HG03095 (cell line): Measurements from ENCODE around the gene TMEM255B.
"Not testable (repeated sequence)": the region's sequence is repeated elsewhere in the genome, so short reads cannot be mapped to it uniquely, and the experiment has no call there.

Experiments used
- ATAC-seq: cut with Tn5 transposase; IDR thresholded peaks from one replicate; pipeline ENCODE4 v1.9.1; 2021; ENCODE audit warnings: moderate library complexity; ENCODE audit not compliant: unreplicated experiment

TMEM255B gene

DNA sequence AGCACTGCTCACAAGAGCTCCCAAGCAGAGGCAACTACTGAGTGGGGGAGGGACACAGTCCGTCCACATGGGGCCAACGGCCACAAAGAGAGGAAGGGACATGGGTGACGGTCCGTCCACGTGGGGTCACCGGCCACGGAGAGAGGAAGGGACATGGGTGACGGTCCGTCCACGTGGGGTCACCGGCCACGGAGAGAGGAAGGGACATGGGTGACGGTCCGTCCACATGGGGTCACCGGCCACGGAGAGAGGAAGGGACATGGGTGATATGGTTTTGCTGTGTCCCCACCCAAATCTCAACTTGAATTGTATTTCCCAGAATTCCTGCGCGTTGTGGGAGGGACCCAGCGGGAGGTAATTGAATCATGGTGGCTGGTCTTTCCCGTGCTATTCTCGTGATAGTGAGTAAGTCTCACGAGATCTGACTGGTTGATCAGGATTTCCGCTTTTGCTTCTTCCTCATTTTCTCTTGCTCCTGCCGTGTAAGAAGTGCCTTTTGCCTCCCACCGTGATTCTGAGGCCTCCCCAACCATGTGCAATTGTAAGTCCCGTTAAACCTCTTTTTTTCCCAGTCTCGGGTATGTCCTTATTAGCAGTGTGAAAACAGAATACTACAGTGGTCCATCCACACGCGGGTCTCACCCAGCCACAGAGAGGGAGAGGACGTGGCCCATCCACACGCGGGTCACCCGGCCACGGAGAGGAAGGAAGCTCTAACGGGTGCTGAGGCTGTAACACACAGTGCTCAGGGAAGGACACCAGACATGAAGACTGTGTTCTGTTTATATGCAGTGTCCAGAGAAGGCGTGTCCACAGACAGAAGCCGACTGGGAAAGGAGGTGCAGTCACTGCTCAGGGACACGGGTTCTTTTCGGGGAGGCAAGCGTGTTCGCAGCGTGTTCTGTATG is 56.4 kb downstream of the TMEM255B start:
- ATAC-seq: no peak

DNA sequence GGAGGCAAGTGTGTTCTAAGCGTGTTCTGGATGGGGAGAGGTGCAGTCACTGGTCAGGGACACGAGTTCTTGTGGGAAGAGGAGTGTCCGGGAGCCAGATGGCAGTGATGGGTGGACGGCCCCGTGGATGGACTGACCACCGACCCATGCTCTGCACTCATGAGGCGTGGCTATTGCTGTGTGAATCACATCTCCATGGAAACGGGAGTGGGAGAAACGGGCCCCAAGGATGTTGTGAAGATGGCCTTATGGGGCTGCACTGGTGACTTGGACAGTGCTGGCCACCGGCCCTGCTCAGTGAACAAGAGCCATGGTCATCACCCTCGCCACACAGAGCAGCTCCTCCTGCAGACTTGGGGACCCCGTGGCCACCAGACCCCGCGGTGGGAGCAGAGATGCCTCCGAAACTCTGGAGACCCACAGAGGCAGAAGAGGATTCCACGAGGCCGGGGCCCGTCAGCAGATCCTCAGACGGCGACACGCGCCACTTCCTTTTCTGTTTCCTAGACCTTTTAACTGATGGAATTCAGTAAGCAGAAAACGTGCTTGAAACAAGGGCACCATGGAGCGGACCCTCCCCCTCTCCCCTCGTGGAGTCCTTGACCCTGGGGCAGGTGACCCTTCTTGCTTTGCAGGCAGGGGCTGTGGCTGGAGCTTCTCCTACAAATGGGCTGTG is 57.4 kb downstream of the TMEM255B start:
- no peak for ATAC-seq

DNA sequence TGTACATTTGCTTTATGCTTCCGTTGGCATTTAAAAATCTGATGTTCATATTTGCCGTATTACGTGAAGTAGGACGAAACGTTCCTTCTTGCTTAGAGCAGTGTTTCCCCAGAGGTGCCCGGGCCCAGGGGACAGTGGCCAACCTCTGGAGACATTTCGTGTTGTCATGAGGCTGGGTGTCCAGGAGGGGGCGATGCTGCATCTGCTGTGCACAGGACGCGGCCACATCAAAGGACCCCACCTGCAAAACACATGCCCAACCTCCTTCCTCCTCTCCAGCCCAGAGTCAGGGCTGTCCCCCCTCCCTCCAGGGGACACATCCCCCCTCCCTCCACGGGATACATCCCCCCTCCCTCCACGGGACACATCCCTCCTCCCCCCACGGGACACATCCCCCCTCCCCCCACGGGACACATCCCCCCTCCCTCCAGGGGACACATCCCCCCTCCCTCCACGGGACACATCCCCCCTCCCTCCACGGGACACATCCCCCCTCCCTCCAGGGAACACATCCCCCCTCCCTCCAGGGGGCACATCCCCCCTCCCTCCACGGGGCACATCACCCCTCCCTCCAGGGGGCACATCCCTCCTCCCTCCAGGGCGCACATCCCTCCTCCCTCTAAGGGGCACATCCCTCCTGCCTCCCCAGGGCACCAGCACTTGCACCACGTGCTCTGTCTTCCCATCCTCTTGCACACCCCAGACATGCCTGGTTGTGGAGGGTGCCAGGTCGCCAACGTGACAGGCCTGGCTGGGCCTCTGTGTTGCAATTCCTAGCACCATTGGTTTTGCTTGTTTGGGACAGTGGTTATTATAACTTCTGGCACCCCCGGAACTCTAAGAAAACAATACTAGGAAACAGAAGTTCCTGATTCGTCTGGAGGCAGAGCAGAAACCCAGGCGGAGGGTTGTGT is 58.2 kb downstream of the TMEM255B start:
- peak; percentile 45 for ATAC-seq

DNA sequence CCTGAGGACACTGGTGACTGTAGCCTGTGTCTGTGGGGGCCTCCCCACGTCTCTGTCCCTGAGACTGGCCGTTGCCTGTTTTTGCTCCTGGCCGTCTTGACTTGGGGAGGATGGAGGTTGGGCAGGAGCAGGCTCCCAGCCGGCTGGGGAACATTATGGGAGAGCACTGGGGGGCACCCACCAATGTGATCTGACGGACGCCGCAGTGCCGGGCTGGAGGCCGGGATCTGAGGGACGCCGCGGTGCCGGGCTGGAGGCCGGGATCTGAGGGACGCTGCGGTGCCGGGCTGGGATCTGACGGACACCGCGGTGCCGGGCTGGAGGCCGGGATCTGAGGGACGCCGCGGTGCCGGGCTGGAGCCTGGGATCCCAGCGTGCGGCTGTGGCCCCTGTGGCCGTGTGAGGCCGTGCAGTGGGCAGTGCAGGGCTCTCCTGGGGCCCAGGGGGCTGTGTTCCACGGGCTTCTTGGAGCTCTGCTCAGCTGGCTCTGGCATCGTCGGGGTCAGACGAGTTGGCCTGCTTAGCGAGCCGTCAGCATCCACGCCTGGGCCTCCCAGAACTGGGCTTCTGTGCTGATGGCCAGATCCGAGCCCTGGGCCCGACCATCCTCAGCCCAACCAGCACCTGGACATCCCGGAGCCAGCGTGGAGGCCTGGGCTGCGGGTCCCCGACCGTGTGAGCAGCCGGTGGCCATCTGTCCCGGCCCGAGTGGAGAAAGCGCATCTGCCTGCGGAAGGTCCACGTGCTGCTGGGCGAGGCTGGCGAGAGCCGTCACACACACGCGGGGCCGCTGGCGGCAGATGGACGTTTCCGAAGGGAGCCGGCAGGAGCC is 59.0 kb downstream of the TMEM255B start:
- ATAC-seq: no peak

DNA sequence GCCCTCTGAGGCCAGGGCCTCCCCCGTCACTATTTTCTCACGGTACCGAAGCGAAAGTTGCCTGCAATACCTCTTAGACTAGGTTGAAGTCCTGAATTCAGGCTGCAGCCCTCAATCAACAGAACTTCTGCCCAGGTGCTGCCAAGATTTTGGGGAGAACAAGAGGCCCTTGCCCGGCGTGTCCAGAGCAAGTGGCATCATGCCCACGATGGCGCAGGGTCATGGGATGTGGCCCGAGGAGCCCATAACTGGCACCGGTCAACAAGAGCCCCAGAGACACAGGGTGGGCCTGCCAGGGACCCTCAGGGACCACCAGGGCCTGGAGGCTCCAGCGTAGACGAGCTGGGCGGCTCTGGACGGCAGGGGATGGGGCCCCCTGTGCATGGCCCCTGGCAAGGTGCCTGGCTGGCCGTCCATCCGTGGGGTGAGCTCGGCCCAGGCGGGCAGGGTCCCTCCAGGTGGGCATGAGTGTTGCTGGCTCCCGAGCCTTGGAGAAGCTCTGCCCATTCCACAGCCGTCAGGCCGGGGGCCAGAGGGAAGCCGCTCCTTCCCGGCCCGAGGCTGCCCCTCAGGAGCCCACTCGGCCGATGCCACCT is 59.8 kb downstream of the TMEM255B start:
- ATAC-seq: no peak

DNA sequence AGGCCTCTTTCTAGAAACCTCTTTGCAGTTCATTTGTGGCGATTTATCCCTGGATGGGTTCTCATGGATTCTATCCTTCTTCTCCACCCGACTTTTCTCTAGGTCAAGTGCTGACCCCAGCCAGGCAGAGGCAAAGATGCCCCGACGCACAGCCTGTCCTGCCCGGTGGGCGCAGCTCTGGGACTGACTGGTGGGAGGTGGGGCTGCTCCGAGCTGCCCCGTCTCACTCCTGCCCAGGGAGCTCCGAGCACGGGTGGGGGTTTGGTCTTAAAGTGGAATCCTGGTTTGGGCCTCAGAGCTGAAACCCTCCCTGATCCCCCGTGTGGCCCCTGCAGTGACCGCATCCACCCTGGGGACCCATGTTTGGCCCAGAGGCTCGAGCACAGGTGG is 60.3 kb downstream of the TMEM255B start:
- ATAC-seq: no peak

DNA sequence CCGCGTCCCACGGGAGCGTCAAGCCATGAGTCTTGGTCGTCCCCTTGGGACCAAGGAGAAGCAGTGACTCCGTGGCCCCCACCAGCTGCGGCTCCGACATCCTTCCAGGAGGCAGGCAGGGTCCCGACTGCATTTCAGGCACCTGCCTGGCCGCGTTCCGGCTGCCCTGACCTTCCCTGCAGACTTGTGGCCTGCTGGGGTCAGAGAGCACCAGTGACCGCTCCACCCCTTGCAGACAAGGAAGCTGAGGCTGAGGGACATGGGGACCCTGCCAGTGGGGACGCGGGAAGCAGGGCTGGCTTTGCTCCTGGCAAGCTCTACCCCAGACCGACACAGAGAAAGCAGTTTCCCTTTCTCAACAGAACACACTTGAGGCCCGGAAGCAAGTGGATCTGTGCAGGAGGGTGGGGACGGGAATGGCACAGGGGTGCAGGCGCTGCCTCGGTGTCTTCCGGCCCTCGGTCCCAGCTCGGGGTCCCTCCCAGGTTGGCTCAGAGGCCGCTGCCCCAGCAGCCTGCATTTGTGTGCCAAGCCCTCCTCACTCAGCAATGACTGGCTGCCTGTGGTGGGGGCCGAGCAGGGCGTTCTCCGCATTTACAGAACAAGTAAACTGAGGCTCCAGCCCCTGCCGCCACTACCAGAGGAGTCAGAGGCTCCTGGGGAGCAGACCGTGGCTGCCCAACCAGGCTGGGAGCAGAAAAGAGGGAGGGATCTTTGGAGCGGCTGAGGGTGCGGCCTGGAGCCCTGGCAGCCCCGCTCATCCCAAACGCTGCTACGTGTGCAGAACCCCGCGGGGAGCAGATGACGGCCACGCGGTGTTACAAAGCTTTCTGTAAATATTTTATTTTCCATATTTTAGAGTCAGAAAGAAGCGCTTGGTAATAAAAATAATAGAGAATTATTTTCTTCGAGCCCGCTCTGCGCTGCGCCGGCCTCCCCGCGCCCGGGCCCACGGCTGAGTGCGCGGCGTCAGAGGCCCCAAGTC is 61.0 kb downstream of the TMEM255B start:
- no peak for ATAC-seq

DNA sequence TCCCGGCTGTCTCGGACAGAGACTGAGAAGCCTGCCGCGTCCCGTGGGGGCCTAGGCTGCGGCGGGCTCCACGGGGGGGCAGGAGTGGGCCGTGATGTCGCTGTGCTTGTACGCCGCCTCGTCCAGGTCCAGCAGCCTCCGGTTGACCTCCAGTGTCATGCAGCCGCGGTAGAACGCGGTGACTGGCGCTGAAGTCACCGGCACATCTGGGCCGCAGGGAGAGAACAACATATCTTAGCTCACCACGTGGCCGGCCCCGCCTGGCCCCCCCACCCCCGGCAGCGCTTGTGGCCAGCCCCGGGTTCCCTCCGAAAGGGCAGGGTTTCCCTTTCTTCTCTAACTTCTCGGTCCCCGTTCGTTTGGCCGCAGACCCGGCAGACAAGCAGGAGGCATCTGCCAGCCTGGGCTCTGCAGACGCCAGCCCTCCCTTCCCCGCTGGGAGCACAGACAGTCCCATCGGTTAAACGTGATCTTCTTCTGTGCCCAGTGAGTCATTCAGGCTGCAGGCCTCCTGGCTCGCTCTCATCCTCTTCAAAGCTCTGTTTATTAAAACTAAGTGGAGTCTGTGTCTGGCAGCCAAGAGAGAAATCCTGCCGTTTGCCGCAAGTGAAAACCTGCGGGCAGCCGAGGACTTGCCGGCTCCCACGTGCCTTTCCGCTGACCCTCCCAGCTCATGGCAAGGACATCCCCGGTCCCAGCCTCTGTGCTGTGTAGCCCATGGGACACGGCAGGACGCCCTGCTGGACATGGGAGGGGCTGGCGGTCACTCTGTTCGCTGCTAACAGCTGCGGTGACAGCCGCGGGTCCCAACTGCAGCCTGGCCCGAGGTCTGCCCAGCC is 62.0 kb downstream of the TMEM255B start:
- ATAC-seq: no peak

DNA sequence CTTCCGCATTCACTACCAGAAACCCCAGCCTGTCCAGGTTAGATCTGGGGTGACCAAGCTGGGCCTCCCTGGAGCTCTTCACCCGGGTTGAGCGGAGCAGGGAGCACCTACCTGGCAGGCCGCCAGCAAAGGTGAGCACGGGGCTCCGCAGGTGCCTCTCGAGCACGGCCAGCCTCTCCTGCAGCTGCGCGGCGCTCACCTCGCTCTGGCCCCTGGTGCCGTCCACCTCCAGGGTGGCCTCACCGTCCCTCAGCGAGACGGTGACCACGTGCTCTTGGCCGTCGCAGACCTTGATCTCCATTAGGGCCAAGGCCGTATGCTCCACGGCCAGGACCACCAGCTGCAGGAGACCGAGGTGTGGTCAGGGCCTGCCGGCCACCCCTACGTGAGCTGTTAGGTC is 62.8 kb downstream of the TMEM255B start:
- no peak for ATAC-seq

DNA sequence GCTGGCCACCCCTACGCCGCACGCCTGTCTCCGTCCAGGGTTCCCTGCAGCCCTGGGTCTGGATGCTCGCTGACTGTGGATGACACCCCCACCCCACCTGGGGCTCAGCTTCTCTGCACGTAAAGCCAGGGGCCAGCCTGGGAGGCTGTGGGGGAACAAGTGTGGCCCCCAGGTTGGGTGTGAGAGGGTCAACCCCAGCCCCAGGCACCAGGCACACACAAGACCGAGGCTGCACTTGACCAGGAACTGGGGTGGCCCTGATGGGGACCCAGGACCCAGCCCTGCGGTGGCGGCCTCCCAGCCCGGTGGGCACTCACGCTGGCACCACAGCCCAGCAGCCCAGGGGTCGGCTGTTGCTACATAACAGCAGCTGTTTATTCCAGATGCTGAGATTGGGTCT is 63.2 kb downstream of the TMEM255B start:
- ATAC-seq: no peak

DNA sequence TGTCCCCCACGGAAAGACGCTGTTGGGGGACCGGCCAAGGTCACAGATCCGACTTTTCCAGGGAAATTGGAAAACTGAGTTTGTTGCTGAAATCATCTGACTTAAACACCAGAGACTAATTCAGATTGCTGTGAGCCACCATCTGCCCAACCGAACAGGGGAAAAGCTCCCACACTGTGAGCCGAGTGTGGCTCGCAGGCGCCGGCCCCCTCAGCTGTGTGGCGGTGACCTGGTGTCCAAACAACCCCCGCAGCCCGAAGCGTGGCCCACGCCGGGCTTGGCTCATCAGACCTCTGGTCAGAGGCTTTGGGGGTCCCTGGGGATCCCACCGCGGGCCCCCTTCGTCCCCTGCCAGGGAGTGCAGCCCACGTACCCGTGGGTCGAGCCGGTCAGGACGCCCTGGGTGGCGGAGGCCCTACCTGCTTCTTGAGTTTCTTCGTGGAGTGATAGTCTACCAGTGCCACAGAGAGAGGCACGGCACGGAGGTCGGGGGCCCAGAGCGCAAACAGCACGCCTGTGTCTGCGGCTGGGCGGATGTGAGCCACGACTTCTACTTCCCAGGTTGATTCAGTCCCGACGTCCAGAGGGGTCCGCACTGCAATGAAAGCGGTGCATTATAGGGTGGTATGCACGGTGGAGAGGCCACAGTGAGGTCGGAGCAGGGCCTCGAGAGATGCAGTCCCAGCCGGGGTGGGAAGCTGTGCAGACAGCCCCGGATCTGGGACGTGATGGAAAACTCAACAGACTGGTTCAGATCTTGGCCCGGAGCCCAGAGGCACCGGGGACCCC is 64.1 kb downstream of the TMEM255B start:
- ATAC-seq: no peak

DNA sequence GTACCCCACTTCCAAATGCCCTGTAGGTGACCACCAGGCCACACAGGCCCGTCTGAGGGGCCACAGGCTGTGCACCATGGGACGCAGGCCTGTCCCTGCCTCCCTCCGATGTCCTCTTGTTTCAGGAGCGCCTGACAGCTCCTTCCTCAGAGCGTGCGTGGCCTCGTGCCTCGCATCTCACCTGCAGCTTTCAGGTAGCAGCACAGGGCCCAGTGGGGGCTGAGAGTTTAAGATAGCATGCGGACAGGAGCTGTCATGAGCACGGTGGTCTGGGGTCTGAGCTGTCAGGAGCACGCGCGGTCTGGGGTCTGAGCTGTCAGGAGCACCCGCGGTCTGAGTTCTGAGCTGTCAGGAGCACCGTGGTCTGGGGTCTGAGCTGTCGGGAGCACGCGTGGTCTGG is 64.7 kb downstream of the TMEM255B start:
- ATAC-seq: no peak

DNA sequence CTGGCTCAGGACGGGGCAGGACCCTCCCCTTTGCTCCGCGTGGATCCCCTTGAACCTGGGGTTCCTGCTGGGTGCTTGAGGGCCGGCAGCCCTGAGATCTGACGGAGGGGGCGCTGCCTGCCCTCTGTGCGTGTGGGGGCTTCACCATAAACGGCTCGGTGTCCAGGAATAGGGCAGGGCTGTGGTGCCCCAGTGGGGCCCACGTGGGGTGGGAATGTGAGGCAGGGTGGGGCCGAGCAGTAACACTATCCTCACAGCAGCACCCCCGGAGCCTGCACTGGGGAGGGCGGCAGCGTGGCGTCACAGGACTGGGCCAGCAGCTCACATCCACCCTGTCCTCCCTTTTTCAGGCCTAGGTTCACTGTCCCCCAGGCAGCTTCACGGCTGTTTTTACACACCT is 66.8 kb downstream of the TMEM255B start:
- ATAC-seq: no peak

DNA sequence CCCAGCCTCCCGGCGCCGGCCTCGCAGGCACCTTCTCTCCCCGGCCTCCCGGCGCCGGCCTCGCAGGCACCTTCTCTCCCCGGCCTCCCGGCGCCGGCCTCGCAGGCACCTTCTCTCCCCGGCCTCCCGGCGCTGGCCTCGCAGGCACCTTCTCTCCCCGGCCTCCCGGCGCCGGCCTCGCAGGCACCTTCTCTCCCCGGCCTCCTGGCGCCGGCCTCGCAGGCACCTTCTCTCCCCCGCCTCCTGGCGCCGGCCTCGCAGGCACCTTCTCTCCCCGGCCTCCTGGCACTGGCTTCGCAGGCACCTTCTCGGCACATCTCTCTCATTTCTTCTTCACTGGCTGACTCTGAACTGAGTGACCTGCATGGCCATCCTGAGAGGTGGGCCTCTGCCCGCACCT is 67.4 kb downstream of the TMEM255B start:
- ATAC-seq: not testable (repeated sequence)

DNA sequence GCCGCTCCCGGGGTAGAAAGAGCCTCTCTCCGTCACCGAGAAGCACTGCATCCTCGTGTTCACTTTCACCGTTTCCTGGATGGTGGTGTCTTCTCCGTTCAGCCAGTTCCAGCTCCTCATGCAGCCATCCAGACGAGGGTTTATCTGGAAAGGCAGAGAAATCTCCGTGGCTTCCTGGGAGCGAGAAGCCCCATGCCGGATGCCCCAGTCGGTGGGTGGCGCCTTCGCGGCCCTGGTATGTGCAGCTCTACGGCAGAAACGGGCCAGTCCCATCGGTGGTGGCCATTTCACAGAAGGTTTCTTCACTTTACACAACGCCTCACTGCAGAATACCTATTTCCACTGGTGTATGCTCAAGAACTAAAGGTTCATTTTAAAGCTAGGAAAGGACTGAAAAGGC is 68.0 kb downstream of the TMEM255B start:
- ATAC-seq: no peak

DNA sequence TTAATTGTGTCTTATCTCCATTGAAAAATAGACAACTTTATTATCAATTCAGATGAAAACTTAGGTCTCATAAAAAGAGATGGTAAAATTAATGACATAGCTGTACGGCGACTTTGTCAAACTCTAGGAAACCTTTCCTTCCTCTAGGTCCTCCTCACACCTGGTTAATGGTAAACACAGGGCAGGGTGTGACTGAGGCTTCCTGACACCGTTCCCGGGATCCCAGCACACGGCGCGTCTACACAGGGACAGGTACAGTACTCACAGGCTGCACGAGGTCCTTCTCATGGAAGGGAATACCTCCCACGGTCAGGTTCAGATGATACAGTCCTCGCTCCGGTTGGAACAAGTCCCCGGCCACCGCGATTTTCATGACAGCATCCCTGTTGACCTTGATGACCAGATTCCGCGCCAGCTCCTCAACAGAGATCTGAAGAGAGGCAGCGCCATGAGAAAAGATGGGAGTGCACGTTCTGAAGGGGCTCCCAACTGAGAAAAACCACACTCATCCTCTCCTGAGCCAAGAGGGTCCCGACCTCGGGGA is 69.3 kb downstream of the TMEM255B start:
- no peak for ATAC-seq

DNA sequence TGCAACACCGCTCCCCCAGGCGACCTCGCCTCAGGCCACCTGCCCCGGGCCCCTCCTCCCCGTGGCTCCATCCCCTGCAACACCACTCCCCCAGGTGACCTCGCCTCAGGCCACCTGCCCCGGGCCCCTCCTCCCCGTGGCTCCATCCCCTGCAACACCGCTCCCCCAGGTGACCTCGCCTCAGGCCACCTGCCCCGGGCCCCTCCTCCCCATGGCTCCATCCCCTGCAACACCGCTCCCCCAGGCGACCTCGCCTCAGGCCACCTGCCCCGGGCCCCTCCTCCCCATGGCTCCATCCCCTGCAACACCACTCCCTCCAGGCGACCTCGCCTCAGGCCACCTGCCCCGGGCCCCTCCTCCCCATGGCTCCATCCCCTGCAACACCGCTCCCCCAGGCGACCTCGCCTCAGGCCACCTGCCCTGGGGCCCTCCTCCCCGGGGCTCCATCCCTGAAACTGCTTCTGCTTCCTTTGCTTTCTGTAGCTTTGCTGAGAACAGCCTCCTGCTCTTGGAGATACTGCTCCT is 71.5 kb downstream of the TMEM255B start:
- not testable (repeated sequence) for ATAC-seq
